Common myeloid progenitor, CD34-positive (primary cell): ENCODE data around the gene AGO1.

Source experiments
- CTCF ChIA-PET: fragments of 350-600 bp; sonication (Branson Sonifier 250); formaldehyde crosslinking; loops from one replicate; lab custom pipeline; 2021; ENCODE audit warnings: antibody characterized with exemption; lab: Charles Lee
- POLR2A ChIA-PET: fragments of 350-600 bp; sonication (Branson Sonifier 250); formaldehyde crosslinking; loops from one replicate; lab custom pipeline; 2021; ENCODE audit warnings: antibody characterized with exemption; lab: Charles Lee
- DNase-seq, 3 donors: peaks; one replicate each; pipeline versions ENCODE4 v3.0.0 to v3.0.0-alpha.2; 2013
- H3K27ac ChIP-seq, 2 experiments: 1 replicate in 1 of 2; 2 replicates in 1 of 2; pipeline ENCODE4 v1.7.0; 2013; ENCODE audit warnings: inconsistent platforms in 2 of 2, low read length in 2 of 2, mild to moderate bottlenecking in 2 of 2, low read depth in 1 of 2, moderate library complexity in 1 of 2; ENCODE audit not compliant: severe bottlenecking in 2 of 2, insufficient read depth in 1 of 2, poor library complexity in 1 of 2
- H3K27me3 ChIP-seq, 5 experiments: replicated peaks in 2 of 5; 1 replicate in 3 of 5; 2 replicates in 2 of 5; pipeline versions ENCODE4 v1.6.1 to v1.7.0; 2013; ENCODE audit warnings: low read length in 4 of 5, mild to moderate bottlenecking in 2 of 5, moderate library complexity in 2 of 5, inconsistent platforms in 1 of 5; ENCODE audit not compliant: insufficient read depth in 5 of 5, control insufficient read depth in 4 of 5
- H3K36me3 ChIP-seq, 4 experiments: 1 replicate in 2 of 4; 2 replicates in 2 of 4; pipeline versions ENCODE4 v1.6.1 to v1.7.0; 2013; ENCODE audit warnings: low read length in 3 of 4, control low read depth in 1 of 4, mild to moderate bottlenecking in 1 of 4; ENCODE audit not compliant: control insufficient read depth in 4 of 4, insufficient read depth in 4 of 4
- H3K4me1 ChIP-seq, 4 experiments: 1 replicate in 3 of 4; 2 replicates in 1 of 4; pipeline versions ENCODE4 v1.6.1 to v1.7.1; 2013; ENCODE audit warnings: low read length in 3 of 4, mild to moderate bottlenecking in 3 of 4, control low read depth in 1 of 4, inconsistent platforms in 1 of 4, moderate library complexity in 1 of 4; ENCODE audit not compliant: control insufficient read depth in 4 of 4, insufficient read depth in 4 of 4; ENCODE audit errors: control extremely low read depth in 1 of 4
- H3K4me3 ChIP-seq, 7 experiments: 1 replicate in 4 of 7; 2 replicates in 3 of 7; pipeline versions ENCODE4 v1.5.1 to v1.7.0; 2013; ENCODE audit warnings: mild to moderate bottlenecking in 7 of 7, low read length in 6 of 7, moderate library complexity in 6 of 7, inconsistent platforms in 2 of 7, low read depth in 2 of 7, control low read depth in 1 of 7; ENCODE audit not compliant: insufficient read depth in 4 of 7, control insufficient read depth in 1 of 7; ENCODE audit errors: extremely low read depth in 1 of 7
- H3K9me3 ChIP-seq, 5 experiments: 1 replicate in 4 of 5; 2 replicates in 1 of 5; pipeline versions ENCODE4 v1.6.1 to v1.7.1; 2013; ENCODE audit warnings: low read length in 4 of 5, mild to moderate bottlenecking in 2 of 5, inconsistent platforms in 1 of 5, low read depth in 1 of 5, moderate library complexity in 1 of 5; ENCODE audit not compliant: control insufficient read depth in 4 of 5, insufficient read depth in 2 of 5; ENCODE audit errors: control extremely low read depth in 1 of 5
- WGBS: methylation state at CpG from one replicate; pipeline ENCODE4 v1.1.5; 2013; ENCODE audit not compliant: insufficient coverage; 5-methylcytosine and 5-hydroxymethylcytosine counted together

AGO1 gene

GRCh38 chr1:35931446-35932157, 48.6 kb downstream of the AGO1 start:
- H3K27ac ChIP-seq: peak overlapping the region; percentile 89 to 97
- WGBS: 0% methylated on average over 22 of the region's 28 CpGs
- peak in 2 of 3 donors; percentile 17 to 42 for DNase-seq
- peaks cover 6 to 38% (median 26%) of the 10 kb centered on the region in 4 experiments for H3K4me1 ChIP-seq
- no peaks in the 10 kb centered on the region for H3K9me3 ChIP-seq
- ChIA-PET POLR2A (interaction anchor here (0.6 to 1.5 kb wide), 9 partner anchors 11 to 425 kb away, joined by 3 to 10 read pairs (median 3); no protein-coding TSS in a partner anchor), CTCF (interaction anchor here (1.0 to 1.2 kb wide), 3 partner anchors 10 to 58 kb away, joined by 3 to 4 read pairs (median 4); no protein-coding TSS in a partner anchor)
- no peaks in the 10 kb centered on the region for H3K27me3 ChIP-seq
- peak overlapping the region; percentile 83 to 98 (median 90) for H3K4me3 ChIP-seq
- peaks cover 0 to 2% (median under 1%) of the 10 kb centered on the region in 4 experiments for H3K36me3 ChIP-seq

DNA sequence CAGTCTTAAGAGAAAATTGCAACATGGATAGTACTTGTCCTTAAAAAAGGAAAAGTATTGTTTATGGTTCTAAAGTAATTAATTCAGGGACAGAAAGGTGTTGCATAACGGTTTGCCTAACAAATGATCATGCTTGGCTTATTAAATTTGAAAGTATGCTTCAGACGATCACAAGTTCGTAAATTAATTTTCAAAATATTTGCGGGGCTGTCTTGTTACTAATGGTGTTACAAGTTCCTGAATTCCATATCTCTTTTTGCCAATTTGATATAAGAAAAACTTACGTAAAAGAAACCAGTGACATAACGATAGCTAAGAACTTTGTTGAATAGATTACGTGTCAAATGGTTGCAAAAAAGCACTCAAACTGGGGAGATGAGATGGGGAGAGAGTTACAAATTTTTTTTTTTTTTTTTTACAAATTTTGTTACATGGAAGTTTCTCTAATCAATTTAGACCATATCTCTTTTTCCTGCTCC, 49.2 kb downstream of the AGO1 start:
- Histone ChIP-seq H3K4me1 (peaks cover 6 to 38% (median 26%) of the 10 kb centered on the region in 4 experiments), H3K36me3 (peaks cover 0 to 2% (median 0%) of the 10 kb centered on the region in 4 experiments), H3K27ac (peak overlapping the region in 1 of 2 experiments; percentile 97), H3K9me3 (no peaks in the 10 kb centered on the region), H3K4me3 (peak overlapping the region in 6 of 7 experiments; percentile 83 to 96 (median 90)), H3K27me3 (no peaks in the 10 kb centered on the region)
- ChIA-PET POLR2A (interaction anchor here (0.7 to 1.5 kb wide), 3 partner anchors 10 to 426 kb away, joined by 3 to 10 read pairs (median 4); no protein-coding TSS in a partner anchor), CTCF (interaction anchor here (1.0 to 1.2 kb wide), 3 partner anchors 9 to 81 kb away, joined by 3 to 4 read pairs (median 3); no protein-coding TSS in a partner anchor)
- WGBS: 48% methylated on average over 2 of the region's 7 CpGs
- DNase-seq: no peak

GRCh38 chr1:35932941-35933340, 49.9 kb downstream of the AGO1 start:
- Histone ChIP-seq H3K27me3 (no peaks in the 10 kb centered on the region), H3K36me3 (peaks cover 0 to 2% (median 0%) of the 10 kb centered on the region in 4 experiments), H3K27ac (peak overlapping the region in 1 of 2 experiments; percentile 97), H3K9me3 (no peaks in the 10 kb centered on the region), H3K4me1 (peaks cover 6 to 38% (median 26%) of the 10 kb centered on the region in 4 experiments), H3K4me3 (peak overlapping the region in 2 of 7 experiments; percentile 86 to 90)
- ChIA-PET CTCF (interaction anchor here (1.2 to 2.2 kb wide), 2 partner anchors 9 to 80 kb away, joined by 3 to 7 read pairs; no protein-coding TSS in a partner anchor), POLR2A (no interaction called here)
- DNase-seq: no peak

DNA sequence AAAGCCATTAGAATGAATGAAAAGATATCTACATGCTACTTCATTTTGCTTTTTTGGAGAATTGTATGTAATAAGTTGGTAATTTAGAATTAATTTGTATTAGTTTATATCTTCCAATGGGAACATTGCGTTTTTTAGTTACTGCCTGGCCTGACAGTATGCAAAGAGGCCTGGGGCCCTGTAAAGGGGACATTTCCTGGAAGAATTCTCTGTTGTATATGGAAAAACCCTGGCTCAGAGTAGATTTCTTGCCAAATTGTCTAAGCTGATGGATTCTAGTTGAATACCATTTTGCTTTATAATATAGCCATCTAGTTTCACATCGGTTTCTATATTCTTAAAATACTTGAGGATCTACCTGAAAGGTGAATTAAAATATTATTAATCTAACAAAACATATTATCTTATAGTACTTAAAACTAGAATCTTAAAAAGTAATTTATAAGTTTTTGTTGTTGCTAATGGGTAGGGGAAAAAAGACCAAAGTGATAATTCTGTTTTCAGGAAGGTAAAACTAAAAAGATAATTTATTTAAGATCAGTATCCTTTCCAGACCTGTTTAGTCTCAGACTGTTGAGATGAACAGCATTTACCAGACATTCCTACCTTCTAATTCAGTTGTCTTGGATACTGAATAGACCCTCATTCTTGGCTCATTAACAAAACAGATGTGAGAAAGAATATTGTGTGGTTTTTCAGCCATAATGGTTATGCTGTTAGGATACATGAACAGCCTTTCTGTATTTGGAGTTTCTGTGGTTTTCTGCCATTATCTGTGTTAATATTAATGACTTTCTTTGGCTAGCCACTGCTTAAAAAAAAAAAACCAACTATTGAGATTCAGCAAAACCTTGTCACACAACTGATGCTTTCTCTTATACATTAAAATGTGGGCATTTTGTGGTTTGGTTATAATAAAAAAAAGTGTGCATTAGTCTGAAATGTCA, 52.7 kb downstream of the AGO1 start:
- no peaks in the 10 kb centered on the region for H3K9me3 ChIP-seq
- no peak overlapping the region for H3K4me3 ChIP-seq
- H3K27ac ChIP-seq: no peak overlapping the region
- WGBS: no CpG with 5 or more reads among the region's 2 CpGs
- POLR2A ChIA-PET: no interaction called here
- no peak for DNase-seq
- CTCF ChIA-PET: no interaction called here
- peaks cover 3 to 27% (median 20%) of the 10 kb centered on the region in 4 experiments for H3K4me1 ChIP-seq
- peaks cover 0 to 2% (median 0%) of the 10 kb centered on the region in 4 experiments for H3K36me3 ChIP-seq
- H3K27me3 ChIP-seq: no peaks in the 10 kb centered on the region

GRCh38 chr1:35936838-35937237, 53.8 kb downstream of the AGO1 start:
- peaks cover 3 to 28% (median 17%) of the 10 kb centered on the region in 4 experiments for H3K4me1 ChIP-seq
- POLR2A ChIA-PET: interaction anchor here (0.6 kb wide), 1 partner anchor 97 kb away, joined by 3 read pairs; no protein-coding TSS in a partner anchor
- no peak overlapping the region for H3K4me3 ChIP-seq
- no peaks in the 10 kb centered on the region for H3K9me3 ChIP-seq
- no peaks in the 10 kb centered on the region for H3K27me3 ChIP-seq
- peaks cover 0 to 2% (median 0%) of the 10 kb centered on the region in 4 experiments for H3K36me3 ChIP-seq
- H3K27ac ChIP-seq: no peak overlapping the region
- CTCF ChIA-PET: interaction anchor here (0.6 to 0.9 kb wide), 2 partner anchors 8 to 109 kb away, joined by 3 read pairs; no protein-coding TSS in a partner anchor
- WGBS: 100% methylated on average over 3 of the region's 3 CpGs
- DNase-seq: no peak

GRCh38 chr1:35939484-35939883, 56.5 kb downstream of the AGO1 start:
- no peaks in the 10 kb centered on the region for H3K9me3 ChIP-seq
- H3K36me3 ChIP-seq: peaks cover 0 to 2% (median 0%) of the 10 kb centered on the region in 4 experiments
- CTCF ChIA-PET: no interaction called here
- H3K27me3 ChIP-seq: no peaks in the 10 kb centered on the region
- no peak for DNase-seq
- POLR2A ChIA-PET: no interaction called here
- peaks cover 6 to 27% (median 9%) of the 10 kb centered on the region in 4 experiments for H3K4me1 ChIP-seq
- no CpG with 5 or more reads among the region's 3 CpGs for WGBS
- no peak overlapping the region for H3K4me3 ChIP-seq
- H3K27ac ChIP-seq: no peak overlapping the region
